ENCODE measurements around the gene GATB. TPM values are rescaled to one million over a fixed set of nuclear protein-coding genes. Genes with fewer than 3 reads are reported as not detected.

GATB gene
- total and polyA plus RNA-seq, 12 donors, result 17.2 to 59.8 (median 36.6) TPM

- TF ChIP-seq CTCF (IDR thresholded peaks at IDR 0.05) (no peak), POLR2A (IDR thresholded peaks at IDR 0.05) (no peak)
- peaks cover 0 to 11% of the 10 kb centered on the region in 2 donors for H3K36me3 ChIP-seq (replicated peaks in 1 of 2)
- no peak overlapping the region for H3K4me3 ChIP-seq
- no peaks in the 10 kb centered on the region for H3K9me3 ChIP-seq (replicated peaks in 1 of 3)
- 84 to 95% (median 88%) methylated on average over 2 of the region's 2 CpGs for whole genome bisulfite sequencing, 4 donors
- no peaks in the 10 kb centered on the region for H3K27me3 ChIP-seq
- DNase-seq, result no peak
- H3K4me1 ChIP-seq (replicated peaks in 1 of 2), result no peaks in the 10 kb centered on the region
- H3K27ac ChIP-seq, result no peak overlapping the region
- intact Hi-C loops (cut with DNase I), result no loop called here
Observed at GRCh38 chr4:151717314-151717713, 43.5 kb downstream of the GATB start.

- Histone ChIP-seq H3K36me3 (replicated peaks in 1 of 2) (peaks cover 0 to 11% of the 10 kb centered on the region in 2 donors), H3K27ac (no peak overlapping the region)
- intact Hi-C loops (cut with DNase I), result no loop called here
Observed at GRCh38 chr4:151716324-151716723, 44.5 kb downstream of the GATB start.

GRCh38 chr4:151715881-151716280 lies 44.9 kb downstream of the GATB start:
- intact Hi-C loops (cut with DNase I), result no loop called here
- Histone ChIP-seq H3K9me3 (replicated peaks in 1 of 3) (no peaks in the 10 kb centered on the region), H3K27me3 (no peaks in the 10 kb centered on the region), H3K27ac (no peak overlapping the region), H3K4me3 (no peak overlapping the region), H3K36me3 (replicated peaks in 1 of 2) (peaks cover 0 to 11% of the 10 kb centered on the region in 2 donors), H3K4me1 (replicated peaks in 1 of 2) (no peaks in the 10 kb centered on the region)
- TF ChIP-seq POLR2A (IDR thresholded peaks at IDR 0.05), result no peak
- 93 to 94% (median 93%) methylated on average over 3 of the region's 3 CpGs for WGBS, 4 donors
- no peak for DNase-seq

More at GRCh38 chr4:151716324-151716723, 44.5 kb downstream of the GATB start:
- no peak overlapping the region for H3K4me3 ChIP-seq
- DNase-seq, result no peak
- TF ChIP-seq CTCF (IDR thresholded peaks at IDR 0.05) (no peak), POLR2A (IDR thresholded peaks at IDR 0.05) (no peak)
- H3K27me3 ChIP-seq, result no peaks in the 10 kb centered on the region
- 84 to 95% (median 94%) methylated on average over 5 of the region's 5 CpGs for WGBS, 4 donors
- no peaks in the 10 kb centered on the region for H3K4me1 ChIP-seq (replicated peaks in 1 of 2)
- no peaks in the 10 kb centered on the region for H3K9me3 ChIP-seq (replicated peaks in 1 of 3)

- peaks cover 0 to 4% of the 10 kb centered on the region in 2 donors for H3K36me3 ChIP-seq (replicated peaks in 1 of 2)
- H3K9me3 ChIP-seq (replicated peaks in 1 of 3), result no peaks in the 10 kb centered on the region
- no peak overlapping the region for H3K27ac ChIP-seq
- 93 to 97% (median 95%) methylated on average over 4 of the region's 4 CpGs for WGBS, 4 donors
- intact Hi-C loops (cut with DNase I), result no loop called here
- no peak overlapping the region for H3K4me3 ChIP-seq
- no peaks in the 10 kb centered on the region for H3K4me1 ChIP-seq (replicated peaks in 1 of 2)
- no peak for DNase-seq
- TF ChIP-seq CTCF (IDR thresholded peaks at IDR 0.05) (no peak), POLR2A (IDR thresholded peaks at IDR 0.05) (no peak)
- no peaks in the 10 kb centered on the region for H3K27me3 ChIP-seq
Observed at GRCh38 chr4:151712777-151713176, 48.0 kb downstream of the GATB start.

- Histone ChIP-seq H3K27ac (no peak overlapping the region), H3K4me3 (no peak overlapping the region), H3K4me1 (replicated peaks in 1 of 2) (no peaks in the 10 kb centered on the region), H3K9me3 (replicated peaks in 1 of 3) (no peaks in the 10 kb centered on the region), H3K27me3 (no peaks in the 10 kb centered on the region), H3K36me3 (replicated peaks in 1 of 2) (peaks cover 0 to 4% of the 10 kb centered on the region in 2 donors)
- DNase-seq, result no peak
- intact Hi-C loops (cut with DNase I), result no loop called here
- TF ChIP-seq CTCF (IDR thresholded peaks at IDR 0.05), result no peak
- TF ChIP-seq POLR2A (IDR thresholded peaks at IDR 0.05), result no peak
- 86 to 95% (median 91%) methylated on average over 7 of the region's 7 CpGs for WGBS, 4 donors
Observed at GRCh38 chr4:151711646-151712045, 49.2 kb downstream of the GATB start.

All from adrenal gland (tissue), 12 donors.